Mesothelial cell of epicardium (in vitro differentiated cells): ENCODE data around the gene FCMR. TPM values are rescaled to one million over a fixed set of nuclear protein-coding genes. Genes with fewer than 3 reads are reported as not detected.

ENCODE experiments used
- DNase-seq, 2 experiments: peaks; one replicate each; pipeline ENCODE4 v3.0.0; 2021; ENCODE audit warnings: low spot score in 2 of 2; ENCODE audit not compliant: unreplicated experiment in 2 of 2
- H3K27ac Mint-ChIP-seq: 2 replicates; pipeline ENCODE4 v1.8.0; 2021; ENCODE audit warnings: mixed read lengths
- H3K27me3 Mint-ChIP-seq: 2 replicates; pipeline ENCODE4 v1.8.0; 2021; ENCODE audit warnings: low read depth, mixed read lengths
- H3K36me3 Mint-ChIP-seq: 2 replicates; pipeline ENCODE4 v1.8.0; 2021; ENCODE audit warnings: mixed read lengths
- H3K4me1 Mint-ChIP-seq: 2 replicates; pipeline ENCODE4 v1.8.0; 2021; ENCODE audit warnings: mixed read lengths
- H3K4me3 Mint-ChIP-seq: 2 replicates; pipeline ENCODE4 v1.8.0; 2021; ENCODE audit warnings: mild to moderate bottlenecking, moderate library complexity, mixed read lengths
- H3K9me3 Mint-ChIP-seq: 2 replicates; pipeline ENCODE4 v1.8.0; 2021; ENCODE audit warnings: mixed read lengths
- CTCF ChIP-seq: fragments of 200-600 bp; sonication (generic); IDR thresholded peaks from one replicate; pipeline ENCODE4 v1.5.0; 2021; ENCODE audit warnings: antibody characterized with exemption; ENCODE audit not compliant: unreplicated experiment
- total RNA-seq: library from RNA; stranded (reverse); gene quantifications from 3 replicates; pipeline ENCODE4 v1.2.1, GENCODE V29; 2021

FCMR gene
- total RNA-seq, 1 donor from 2014 or later, result not detected

DNA sequence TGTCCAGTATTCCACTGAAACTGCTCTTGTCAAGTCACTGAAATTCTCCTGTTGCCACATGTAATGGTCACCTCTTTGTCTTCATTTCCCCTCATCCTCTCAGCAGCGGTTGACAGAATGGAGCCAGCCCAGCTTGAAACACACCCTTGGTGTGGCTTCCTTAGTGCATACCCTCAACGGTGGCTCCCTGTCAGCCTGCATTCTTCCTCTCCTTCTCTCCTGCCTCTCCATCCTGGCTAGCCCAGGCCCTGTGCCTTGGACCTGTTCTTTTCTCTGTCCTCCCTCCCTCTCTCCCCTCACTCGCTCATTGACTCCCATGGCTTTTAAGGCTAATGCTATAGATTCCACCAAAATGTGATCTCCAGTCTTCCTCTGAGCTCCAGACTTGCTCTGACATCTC lies 3.7 kb downstream of the FCMR start:
- TF ChIP-seq CTCF, result no peak
- no peak for DNase-seq
- Mint-ChIP-seq H3K9me3 (no peaks in the 10 kb centered on the region), H3K4me1 (no peaks in the 10 kb centered on the region), H3K36me3 (no peaks in the 10 kb centered on the region), H3K27me3 (peaks cover 55% of the 10 kb centered on the region), H3K27ac (no peak overlapping the region), H3K4me3 (no peak overlapping the region)

GRCh38 chr1:206916000-206916709 lies 5.6 kb downstream of the FCMR start:
- TF ChIP-seq CTCF, result no peak

GRCh38 chr1:206915030-206915735 lies 6.6 kb downstream of the FCMR start:
- no peak overlapping the region for H3K27ac Mint-ChIP-seq
- no peak for DNase-seq
- no peaks in the 10 kb centered on the region for H3K9me3 Mint-ChIP-seq
- peaks cover 76% of the 10 kb centered on the region for H3K27me3 Mint-ChIP-seq
- no peak overlapping the region for H3K4me3 Mint-ChIP-seq
- TF ChIP-seq CTCF, result no peak
- H3K36me3 Mint-ChIP-seq, result no peaks in the 10 kb centered on the region
- no peaks in the 10 kb centered on the region for H3K4me1 Mint-ChIP-seq

More at GRCh38 chr1:206916000-206916709, 5.6 kb downstream of the FCMR start:
- Mint-ChIP-seq H3K9me3 (no peaks in the 10 kb centered on the region), H3K4me1 (no peaks in the 10 kb centered on the region), H3K27me3 (peaks cover 72% of the 10 kb centered on the region), H3K4me3 (no peak overlapping the region), H3K27ac (no peak overlapping the region), H3K36me3 (no peaks in the 10 kb centered on the region)
- no peak for DNase-seq

- Mint-ChIP-seq H3K9me3 (no peaks in the 10 kb centered on the region), H3K27ac (no peak overlapping the region), H3K4me1 (peaks cover 1% of the 10 kb centered on the region), H3K36me3 (no peaks in the 10 kb centered on the region), H3K4me3 (no peak overlapping the region), H3K27me3 (peaks cover 86% of the 10 kb centered on the region)
- no peak for TF ChIP-seq CTCF
- no peak for DNase-seq
Measured at GRCh38 chr1:206913766-206914537, 7.8 kb downstream of the FCMR start.

GRCh38 chr1:206912445-206913095 lies 9.2 kb downstream of the FCMR start:
- Mint-ChIP-seq H3K4me1 (peaks cover 5% of the 10 kb centered on the region), H3K36me3 (no peaks in the 10 kb centered on the region), H3K4me3 (no peak overlapping the region), H3K27ac (no peak overlapping the region), H3K9me3 (no peaks in the 10 kb centered on the region), H3K27me3 (peaks cover 91% of the 10 kb centered on the region)
- DNase-seq, result peak in 1 of 2 experiments; percentile 61
- TF ChIP-seq CTCF, result peak; percentile 88
